GM21529 (cell line): ENCODE results near the gene JPH4.
A peak's percentile ranks its signal among the peaks of the same experiment; 100 is the strongest.
"Not testable (repeated sequence)": the region's sequence is repeated elsewhere in the genome, so short reads cannot be mapped to it uniquely, and the experiment has no call there.

ENCODE experiments used
- ATAC-seq: cut with Tn5 transposase; IDR thresholded peaks from one replicate; pipeline ENCODE4 v1.9.1; 2021; ENCODE audit not compliant: unreplicated experiment

JPH4 gene

DNA sequence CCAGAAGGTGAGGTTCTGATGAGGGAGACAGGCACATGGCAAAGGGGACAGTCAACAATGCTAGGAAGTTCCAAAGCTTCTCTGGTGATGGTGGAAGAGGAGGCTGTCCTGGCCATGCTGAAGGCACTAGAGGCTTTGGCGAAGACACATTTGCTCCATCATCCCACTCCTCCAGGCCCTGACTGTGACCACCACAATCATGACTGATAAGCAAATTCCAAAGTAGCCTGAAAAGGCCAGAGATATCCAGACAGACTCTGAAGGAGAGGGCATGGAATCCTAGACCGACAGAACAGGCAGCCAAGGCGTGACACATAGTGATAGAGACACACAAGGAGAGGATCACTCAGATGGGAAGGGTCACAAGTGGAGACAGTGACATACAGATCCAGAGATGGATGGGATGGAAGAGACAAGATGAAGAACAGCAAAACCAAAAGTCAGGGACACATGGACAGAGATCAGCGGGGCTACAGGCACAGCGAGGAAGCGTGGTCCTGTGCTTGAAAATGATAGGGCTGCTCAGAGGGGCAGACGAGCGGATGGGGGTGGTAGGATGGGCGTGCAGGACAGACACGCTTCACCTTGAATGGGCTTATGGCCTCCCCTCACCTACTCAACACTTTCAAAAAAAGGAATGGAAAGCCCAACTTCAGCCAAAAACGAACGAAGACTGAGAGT, 28.3 kb downstream of the JPH4 start:
- no peak for ATAC-seq

DNA sequence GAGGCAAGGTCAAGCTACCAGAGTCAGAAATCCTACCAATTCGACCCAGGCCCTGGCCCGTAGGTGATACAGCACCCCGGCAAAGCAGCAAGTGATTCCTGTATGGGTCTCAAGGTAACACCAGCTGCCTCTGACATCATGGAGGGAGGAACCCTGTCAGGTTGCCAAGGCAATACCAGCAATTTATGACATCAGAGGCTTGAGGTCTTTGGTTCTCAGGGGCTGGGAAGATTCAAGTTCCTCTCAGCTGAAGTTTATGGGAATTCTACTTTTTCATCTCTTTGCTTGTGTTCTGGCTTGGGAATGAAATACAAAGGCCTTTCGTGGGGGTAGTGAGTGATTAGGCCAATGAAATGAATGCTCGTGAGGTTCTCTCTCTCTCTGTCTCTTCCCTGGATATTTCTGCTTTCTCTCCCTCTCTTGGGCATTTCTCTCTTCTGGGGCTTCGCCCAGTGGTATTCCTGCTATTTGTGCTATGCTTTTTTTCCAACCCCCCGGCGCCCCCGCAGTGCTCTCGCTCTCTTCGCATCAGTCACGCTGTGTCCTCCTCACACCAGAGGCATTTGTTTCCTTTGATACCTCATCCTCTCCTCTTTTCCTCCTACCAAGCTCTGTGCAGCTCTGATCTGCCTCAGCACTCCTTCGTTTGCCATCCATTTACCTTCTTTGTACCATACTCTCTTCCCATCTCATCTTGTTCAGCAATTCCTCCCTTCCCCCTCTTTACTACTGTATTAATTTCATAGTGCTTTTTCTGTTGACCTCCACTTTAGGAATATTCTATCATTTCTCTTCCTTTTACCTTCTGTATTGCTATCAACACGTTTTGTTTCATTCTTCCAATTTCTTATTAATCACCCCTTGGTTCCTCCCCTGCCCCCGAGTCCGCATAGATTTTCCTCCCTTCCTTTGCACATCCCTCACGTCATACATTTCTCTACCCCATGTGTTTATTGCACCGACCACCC, 30.0 kb downstream of the JPH4 start:
- ATAC-seq = no peak

DNA sequence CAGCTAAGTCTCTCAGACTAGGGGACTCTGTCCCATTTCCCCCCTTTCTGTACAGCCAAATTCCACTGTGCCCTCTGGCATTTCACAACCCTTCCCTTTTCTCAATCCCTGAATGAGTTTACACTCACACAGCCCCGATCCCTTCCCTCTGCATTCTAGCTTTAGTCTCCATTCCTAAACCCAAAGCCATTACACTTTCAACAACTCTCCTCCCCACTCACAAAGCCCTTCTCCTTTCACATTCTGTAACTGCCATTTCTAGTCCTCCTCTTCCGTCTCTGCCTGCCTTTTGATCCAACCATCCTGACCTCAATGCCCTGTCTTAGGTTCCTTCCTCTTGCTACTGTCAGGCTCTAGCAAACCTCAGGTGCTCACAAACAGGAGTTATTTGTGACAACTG, 30.7 kb downstream of the JPH4 start:
- no peak for ATAC-seq

DNA sequence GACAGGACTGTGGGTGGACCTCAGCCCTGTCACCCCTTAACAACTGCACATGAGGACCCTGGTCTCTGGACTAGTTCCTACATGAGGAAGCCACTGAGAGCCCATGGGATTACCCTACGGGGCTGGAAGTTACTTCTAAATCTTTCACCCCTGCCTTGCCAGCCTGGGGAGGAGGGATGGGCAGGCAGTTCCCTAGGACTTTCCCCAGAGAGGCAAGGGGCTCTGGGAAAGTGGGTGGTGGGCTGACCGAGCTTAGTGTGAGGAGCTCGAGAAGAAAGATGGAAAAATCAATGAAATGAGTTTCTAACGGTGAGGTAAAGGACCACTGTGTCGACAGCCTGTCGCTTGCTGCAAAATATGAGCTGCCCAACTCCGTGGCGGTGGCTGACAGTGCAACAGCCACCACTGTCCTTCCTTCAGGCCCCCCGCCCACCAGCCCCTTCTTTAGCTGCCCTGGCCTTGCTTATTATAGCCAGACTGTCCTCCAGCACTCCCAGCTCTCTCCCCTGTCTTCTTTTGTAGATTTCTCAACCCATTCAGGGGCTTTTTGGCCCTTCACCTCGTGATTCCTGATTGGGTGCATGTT, 32.0 kb downstream of the JPH4 start:
- no peak for ATAC-seq

DNA sequence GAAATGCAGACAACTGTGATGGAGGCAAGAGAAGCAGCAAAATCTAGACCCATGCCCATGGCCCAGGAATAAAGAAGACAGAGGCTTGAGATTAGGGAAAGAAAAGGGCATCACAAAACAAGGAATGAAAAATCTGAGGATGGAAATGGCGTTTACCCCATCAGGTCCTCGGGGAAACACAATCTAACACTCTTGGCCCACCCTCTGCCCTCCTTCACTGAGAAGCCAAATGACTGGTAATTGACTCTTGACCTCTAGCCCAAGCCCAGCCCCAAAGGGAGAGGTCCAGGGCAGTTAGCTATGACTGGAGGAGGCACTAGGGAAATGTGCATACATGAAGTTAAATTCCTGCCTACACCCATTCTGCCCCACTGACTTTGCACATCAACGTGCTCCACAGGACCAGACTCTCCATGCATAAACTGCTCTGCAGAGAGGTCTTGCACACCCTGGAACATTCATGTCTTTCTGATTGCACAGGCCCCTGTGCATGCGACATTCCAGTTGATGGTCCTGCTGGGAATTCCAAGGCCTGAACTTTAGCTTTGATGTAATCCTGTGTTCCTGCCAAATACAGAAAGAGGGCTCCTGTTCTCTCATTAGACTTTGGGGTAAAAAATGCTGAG, 32.7 kb downstream of the JPH4 start:
- no peak for ATAC-seq

DNA sequence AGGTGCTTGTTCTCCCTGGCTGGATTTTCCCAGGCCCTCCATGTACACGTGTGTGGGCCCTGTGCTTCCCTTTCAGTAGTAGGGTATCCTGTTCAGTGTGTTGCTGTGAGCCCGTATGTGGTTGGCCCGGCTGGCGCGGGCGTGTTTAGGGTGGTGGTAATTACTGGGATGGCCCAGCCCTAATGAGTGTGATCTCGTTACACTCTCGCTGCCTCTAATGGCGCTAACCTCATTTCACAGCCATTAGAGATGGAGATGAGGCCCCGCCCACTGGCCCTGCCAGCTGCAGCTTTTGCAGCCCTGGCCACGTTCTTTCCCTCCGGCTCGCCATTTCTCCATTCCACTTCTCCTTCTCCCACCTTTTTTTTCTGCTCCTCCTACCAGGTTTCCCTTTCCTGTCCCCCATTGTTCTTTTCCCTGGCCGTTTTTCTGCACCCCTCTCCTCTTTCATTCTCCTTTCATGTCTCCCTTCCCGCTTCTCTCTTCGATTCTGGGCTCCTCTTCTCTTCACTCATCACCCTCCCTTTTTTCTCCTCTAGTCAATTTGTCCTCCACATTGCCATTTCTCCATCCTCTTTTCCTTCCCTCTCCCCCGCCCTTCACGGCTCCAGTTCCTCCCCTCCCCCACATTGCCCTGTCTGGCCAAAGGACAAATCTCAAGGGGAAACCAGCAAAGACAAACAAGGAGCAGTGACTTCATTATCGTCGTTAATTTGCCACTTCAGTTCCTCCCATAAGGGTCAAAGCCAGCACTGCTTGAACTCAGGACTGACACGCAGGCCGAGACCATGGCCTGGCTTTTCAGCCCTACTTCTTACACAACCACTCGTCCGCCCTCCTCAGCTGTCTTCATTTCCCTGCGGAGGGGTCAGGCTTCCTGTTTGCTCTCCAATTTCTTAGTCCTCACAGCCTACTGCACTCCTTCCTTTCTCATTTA, 33.8 kb downstream of the JPH4 start:
- ATAC-seq = no peak

DNA sequence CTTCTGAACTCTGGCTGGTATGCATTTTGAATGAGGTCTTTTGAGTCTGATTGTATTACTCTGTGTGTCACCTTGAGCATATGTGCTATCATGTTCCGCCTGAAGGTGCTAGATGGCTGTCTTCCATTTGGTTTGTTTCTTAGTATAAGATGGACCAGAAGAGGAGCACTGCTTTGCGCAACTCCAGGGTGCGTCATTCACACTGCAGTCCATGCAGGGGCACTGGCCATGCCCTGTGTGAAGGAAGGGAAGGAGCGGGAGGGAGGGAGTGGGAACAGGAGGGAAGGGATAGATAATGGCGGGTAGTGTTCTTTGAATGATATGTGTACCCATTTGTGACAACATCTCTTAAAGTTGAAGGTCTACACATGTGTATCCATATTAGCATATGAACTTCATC, 35.2 kb downstream of the JPH4 start:
- no peak for ATAC-seq

DNA sequence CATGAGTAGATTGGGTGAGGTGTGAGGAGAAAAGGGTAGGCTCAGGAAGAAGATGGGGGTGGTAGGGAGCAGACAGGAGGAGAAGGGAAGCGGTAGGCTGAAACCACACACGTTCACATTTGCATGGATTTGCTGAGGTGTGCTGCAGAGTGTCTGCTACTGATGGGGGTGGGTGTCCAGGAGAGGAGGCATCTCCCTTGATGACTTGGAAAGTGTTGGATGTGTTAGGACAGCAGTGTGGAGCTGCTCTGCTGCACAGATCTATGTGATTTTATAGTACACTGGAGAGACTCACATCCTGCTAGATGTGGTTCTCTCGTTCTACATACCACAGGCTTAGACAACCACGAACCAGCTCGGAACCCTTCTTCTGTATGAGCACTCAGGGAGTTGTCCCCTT, 36.3 kb downstream of the JPH4 start:
- ATAC-seq = no peak

DNA sequence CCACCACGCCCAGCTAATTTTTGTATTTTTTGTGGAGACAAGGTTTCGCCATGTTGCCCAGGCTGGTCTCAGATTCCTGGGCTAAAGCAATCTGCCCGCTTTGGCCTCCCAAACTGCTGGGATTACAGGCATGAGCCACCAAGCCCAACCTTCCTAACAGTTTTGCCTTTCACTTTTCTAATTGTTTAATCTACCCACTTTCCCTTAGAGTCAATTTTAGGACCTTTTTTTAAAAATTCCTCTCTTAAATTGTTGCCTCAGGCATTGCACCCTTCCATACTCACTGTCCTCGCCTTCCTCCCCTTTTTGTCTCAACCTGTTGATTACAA, 38.5 kb downstream of the JPH4 start:
- ATAC-seq = no peak

DNA sequence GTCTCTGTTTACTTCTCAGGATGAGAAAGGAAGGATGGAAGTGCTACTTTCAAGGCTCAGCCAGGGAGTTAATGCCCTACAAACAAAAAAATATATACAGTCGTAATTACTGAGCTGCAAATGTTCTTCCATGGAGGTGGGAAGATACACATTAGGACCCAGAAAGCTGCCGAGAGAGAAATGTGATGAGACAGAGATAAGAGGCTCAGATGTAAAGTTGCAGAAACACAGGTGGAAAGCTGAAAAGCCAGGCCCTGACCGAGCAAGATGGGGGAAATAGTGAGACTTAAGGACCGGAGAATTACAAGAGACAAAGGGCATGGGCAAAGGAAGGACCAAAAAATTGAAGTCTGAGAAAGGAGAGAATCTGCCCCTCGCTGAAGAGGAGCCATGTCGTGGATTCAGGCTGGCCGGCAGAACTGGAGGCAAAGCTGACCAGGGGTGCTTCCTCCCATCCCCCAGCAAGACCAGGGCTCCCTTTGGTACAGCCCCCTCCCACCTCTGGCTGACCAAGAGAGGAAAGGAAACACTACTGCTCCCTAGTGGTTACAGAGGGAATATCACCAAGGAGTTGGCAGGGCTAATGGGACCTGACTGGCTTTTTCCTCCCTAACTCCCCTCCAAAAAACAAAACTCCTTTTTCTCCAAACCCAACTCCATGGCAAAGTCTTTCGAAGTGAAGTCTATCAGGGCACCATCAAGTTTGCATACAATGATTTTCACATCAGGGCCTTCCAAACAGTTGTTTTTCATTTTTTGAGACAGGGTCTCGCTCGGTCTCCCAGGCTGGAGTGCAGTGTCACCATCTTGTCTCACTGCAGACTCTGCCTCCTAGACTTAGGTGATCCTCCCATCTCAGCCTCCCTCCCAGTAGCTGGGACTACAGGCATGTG, 39.1 kb downstream of the JPH4 start:
- ATAC-seq = peak; percentile 65

DNA sequence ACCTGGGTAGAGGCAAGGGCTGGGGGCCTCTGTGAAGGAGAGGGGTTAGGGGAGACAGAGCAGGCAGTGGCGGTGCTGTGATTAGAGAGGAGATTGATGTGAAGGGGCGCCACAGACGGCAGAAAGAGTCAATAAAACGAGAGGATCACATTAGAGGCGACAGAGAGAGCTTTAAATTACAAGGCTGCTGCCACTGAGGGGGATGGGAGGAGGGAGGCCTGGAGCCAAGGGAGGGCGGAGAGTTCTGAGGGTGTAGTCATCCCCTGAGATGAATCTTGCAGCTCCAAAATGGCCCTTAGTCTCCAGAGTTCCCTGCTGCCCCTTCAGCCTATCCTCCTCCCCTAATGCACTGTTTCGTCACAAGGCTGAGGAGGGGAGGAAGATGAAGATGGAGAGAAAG, 39.8 kb downstream of the JPH4 start:
- ATAC-seq = no peak

DNA sequence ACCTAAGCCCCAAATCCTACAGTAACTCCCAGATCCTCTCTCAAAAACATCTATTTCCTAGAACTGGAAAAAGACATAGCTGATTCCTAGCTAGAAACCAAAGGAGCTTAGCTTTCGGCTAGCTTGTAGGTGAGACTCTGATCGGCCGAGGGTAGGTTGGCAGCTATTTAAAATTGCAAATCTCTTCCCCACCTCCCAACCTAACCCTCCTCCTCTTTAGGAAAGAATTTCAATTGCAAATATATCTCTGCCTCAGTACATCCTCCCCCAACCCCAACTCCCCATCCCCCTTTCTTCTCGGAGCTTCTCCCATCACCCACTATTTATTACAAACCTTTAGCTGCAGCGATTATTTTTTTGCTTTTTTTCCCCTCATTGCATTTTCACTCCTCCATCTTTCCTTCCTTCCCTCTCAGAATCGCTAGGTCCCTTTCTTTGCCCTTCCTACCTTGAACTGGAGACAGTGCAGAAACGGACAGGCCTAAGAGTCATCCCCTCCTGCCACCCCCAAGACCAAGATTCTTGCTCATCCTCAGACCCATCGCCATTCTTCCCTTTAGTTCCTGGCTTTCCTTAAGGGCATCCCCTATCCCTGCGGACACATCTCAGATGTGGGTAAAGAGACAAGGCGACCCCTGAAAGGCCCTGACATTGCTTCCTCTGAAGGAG, 40.4 kb downstream of the JPH4 start:
- no peak for ATAC-seq

DNA sequence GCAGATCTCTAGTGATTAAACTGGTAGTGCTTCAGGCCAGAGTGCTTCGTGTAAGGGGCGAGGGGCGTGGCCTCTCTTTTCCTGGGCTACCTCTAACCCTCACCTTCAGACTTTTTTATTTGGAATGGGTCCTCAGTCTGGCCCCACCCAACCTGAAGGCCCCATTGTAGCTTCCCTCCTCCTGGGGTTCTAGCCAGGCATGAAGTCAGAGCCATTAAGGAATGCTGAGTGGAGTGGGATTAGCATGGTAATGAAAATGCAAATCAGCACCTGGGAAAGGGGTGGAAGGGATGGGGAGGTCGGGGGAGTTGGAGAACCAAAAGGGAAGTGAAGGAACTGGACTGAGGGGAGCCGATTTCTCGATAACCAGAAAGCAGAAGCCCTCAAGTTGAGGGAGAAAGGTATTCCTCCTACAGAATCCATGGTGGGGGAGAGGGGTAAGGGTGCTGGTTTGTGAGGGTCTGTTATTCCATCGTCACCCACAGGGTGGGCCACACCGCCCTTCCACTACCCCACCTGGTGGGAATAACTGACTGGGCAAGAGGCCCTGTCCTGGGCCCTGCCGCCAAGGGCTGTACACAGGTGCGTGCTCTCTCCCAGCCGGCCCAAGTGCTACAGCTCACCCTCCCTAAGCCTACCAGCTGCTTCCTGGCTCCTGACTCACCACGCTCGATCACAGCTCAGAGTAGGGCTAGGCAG, 41.1 kb downstream of the JPH4 start:
- ATAC-seq = no peak

DNA sequence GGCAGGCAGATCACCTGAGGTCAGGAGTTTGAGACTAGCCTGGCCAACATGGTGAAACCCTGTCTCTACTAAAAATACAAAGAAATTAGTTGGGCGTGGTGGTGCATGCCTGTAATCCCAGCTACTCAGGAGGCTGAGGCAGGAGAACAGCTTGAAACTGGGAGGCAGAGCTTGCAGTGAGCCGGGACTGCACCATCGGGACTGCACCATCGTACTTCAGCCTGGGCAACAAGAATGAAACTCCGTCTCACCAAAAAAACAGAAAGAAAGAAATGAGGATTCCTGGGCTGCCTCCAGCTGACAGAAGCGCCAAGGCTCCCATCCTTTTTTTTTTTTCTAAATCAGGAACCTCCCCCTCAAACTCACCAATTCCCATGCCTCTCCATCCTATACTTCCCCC, 41.7 kb downstream of the JPH4 start:
- not testable (repeated sequence) for ATAC-seq

DNA sequence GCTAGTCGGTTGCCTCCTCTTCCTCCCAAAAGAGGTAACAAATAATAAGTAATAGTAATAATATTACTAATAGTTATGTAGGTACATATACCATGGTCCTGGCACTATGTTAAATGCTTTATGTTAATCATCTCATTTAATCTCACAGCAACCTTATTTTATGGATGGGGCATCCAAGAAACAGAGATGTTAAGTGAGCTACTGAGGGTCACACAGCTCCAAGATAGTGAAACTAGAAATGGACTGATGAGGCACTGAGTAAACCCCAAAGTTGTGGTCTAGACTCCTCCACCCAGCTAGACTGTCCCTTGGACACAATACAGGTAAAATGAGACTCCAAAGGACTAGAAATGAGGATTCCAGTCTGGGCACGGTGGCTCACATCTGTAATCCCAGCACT, 42.1 kb downstream of the JPH4 start:
- no peak for ATAC-seq

DNA sequence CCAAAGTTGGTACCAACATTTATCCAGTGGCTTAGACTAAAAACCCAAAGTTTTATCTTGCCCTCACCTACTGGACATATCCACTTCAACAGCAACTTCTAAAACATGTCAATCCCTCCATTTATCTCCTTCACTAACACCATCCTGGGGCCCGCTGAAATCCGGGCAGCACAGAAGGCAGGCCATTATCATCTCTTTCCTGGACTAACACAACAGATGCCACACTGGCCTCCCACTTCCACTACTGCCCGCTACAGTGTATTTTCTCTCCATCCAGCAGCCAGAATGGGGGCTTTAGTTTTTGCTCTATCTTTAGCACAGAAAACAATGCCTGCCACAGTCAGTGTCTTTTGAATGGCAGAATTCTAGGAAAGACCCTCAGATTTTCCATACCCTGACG, 42.6 kb downstream of the JPH4 start:
- no peak for ATAC-seq

DNA sequence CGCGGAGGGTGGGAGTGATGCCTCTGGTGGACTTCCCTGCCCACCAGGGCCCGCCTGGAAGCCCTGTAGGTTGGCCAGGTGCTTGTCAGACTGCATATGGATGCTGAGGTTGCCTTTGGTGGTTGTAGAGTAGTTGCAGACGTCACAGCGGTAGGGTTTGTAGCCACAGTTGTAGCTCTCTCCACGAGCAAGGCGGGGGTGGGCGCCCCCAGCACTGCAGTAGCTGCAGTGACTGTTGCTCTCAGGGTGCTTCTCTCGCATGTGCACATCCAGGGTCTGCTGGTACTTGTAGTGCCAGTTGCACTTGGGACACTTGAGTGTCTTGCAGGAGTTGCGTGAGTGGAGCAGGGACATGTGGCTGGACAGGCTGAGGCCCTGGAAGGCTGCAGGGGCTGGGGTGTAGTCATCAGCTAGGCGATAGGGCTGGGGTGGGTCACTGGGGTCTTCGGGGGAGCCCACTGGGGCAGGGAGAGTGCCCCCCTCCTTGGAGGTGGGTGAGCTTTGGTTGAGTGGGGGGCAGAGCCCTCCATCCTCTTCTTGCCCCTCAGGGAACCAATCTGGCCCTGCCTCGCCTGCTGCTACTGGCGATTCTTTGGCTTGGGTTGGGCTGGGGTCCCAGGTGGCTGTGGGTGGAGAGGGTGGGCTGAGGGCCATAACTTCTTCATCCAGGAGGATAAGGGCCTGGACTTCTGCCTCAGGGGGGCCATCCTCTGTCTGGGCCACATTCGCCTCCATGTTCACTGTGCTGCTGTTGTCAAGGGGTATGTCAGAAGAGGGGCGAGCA, 44.7 kb downstream of the JPH4 start:
- ATAC-seq = no peak

DNA sequence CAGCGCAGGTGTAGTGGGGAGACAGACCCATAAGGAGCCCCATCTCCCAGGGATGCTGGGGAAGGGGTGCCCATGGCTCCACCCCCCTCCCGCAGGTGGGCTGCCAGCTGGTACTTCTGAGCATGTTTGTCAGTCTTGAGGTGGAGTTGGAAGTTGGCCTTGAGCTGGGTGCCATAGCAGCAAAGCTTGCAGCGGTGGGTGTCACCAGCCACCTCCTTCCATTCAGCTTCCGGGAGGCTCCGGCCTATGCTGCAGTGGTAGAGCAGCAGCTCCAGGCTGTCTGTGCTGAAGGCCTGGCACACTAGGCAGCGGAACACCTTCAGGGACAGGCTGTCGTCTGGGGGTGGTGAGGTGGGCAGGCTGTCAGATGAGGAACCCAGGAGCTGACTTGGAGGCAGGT, 45.9 kb downstream of the JPH4 start:
- ATAC-seq = no peak
